H9 (cell line): ENCODE data around the gene ELAVL4. TPM values are rescaled to one million over a fixed set of nuclear protein-coding genes. Genes with fewer than 3 reads are reported as not detected.

Source experiments
- DNase-seq: peaks from one replicate; pipeline ENCODE4 v3.0.0-alpha.2; 2017
- H2AFZ ChIP-seq: one replicate; pipeline ENCODE4 v1.6.1; 2013; ENCODE audit warnings: mild to moderate bottlenecking, low read length, control low read depth, moderate library complexity
- H2AK5ac ChIP-seq: 2 replicates; pipeline ENCODE4 v1.6.1; 2013; ENCODE audit warnings: low read length, control low read depth, mixed read lengths; ENCODE audit not compliant: insufficient read length
- H2BK120ac ChIP-seq: one replicate; pipeline ENCODE4 v1.6.1; 2013; ENCODE audit warnings: low read depth, mild to moderate bottlenecking, low read length, control low read depth, inconsistent platforms; ENCODE audit not compliant: poor library complexity, severe bottlenecking
- H2BK12ac ChIP-seq: 2 replicates; pipeline ENCODE4 v1.6.1; 2013; ENCODE audit warnings: low read length, control low read depth, mixed read lengths, low read depth; ENCODE audit not compliant: insufficient read length
- H2BK15ac ChIP-seq: 2 replicates; pipeline ENCODE4 v1.6.1; 2013; ENCODE audit warnings: low read depth, low read length, control low read depth
- H2BK20ac ChIP-seq: one replicate; pipeline ENCODE4 v1.6.1; 2013; ENCODE audit warnings: low read depth, mild to moderate bottlenecking, low read length, control low read depth, inconsistent platforms; ENCODE audit not compliant: poor library complexity, severe bottlenecking
- H2BK5ac ChIP-seq: 2 replicates; pipeline ENCODE4 v1.6.1; 2013; ENCODE audit warnings: low read length, control low read depth, mixed read lengths; ENCODE audit not compliant: insufficient read length
- H3K14ac ChIP-seq: 2 replicates; pipeline ENCODE4 v1.6.1; 2013; ENCODE audit warnings: low read length, control low read depth; ENCODE audit not compliant: insufficient read depth
- H3K18ac ChIP-seq: 2 replicates; pipeline ENCODE4 v1.6.1; 2013; ENCODE audit warnings: low read depth, mild to moderate bottlenecking, mixed read lengths, low read length, control low read depth; ENCODE audit not compliant: insufficient read length
- H3K23ac ChIP-seq: 2 replicates; pipeline ENCODE4 v1.6.1; 2013; ENCODE audit warnings: low read length, control low read depth, mixed read lengths, low read depth; ENCODE audit not compliant: insufficient read length
- H3K23me2 ChIP-seq: 2 replicates; pipeline ENCODE4 v1.6.1; 2013; ENCODE audit warnings: low read depth, mild to moderate bottlenecking, mixed read lengths, low read length, control low read depth; ENCODE audit not compliant: insufficient read length, poor library complexity, severe bottlenecking
- H3K27ac ChIP-seq: 2 replicates; pipeline ENCODE4 v1.5.1; 2013; ENCODE audit warnings: low read length, control low read depth, mixed read lengths, low read depth; ENCODE audit not compliant: insufficient read length
- H3K27me3 ChIP-seq: 2 replicates; pipeline ENCODE4 v1.6.1; 2013; ENCODE audit warnings: low read length, control low read depth, inconsistent platforms; ENCODE audit not compliant: insufficient read depth
- H3K4ac ChIP-seq: 2 replicates; pipeline ENCODE4 v1.6.1; 2013; ENCODE audit warnings: low read depth, mild to moderate bottlenecking, control low read depth, inconsistent platforms, low read length, moderate library complexity
- H3K4me1 ChIP-seq: 2 replicates; pipeline ENCODE4 v1.6.1; 2013; ENCODE audit warnings: low read length, control low read depth, inconsistent platforms; ENCODE audit not compliant: insufficient read depth
- H3K4me2 ChIP-seq: 2 replicates; pipeline ENCODE4 v1.6.1; 2013; ENCODE audit warnings: low read length, control low read depth, mixed read lengths; ENCODE audit not compliant: insufficient read length, insufficient read depth
- H3K56ac ChIP-seq: 2 replicates; pipeline ENCODE4 v1.6.1; 2013; ENCODE audit warnings: low read depth, mild to moderate bottlenecking, mixed read lengths, low read length, control low read depth; ENCODE audit not compliant: insufficient read length
- H3K79me1 ChIP-seq: 2 replicates; pipeline ENCODE4 v1.6.1; 2013; ENCODE audit warnings: low read depth, mild to moderate bottlenecking, moderate library complexity, low read length, control low read depth, inconsistent platforms; ENCODE audit not compliant: insufficient read depth, poor library complexity, severe bottlenecking
- H3K79me2 ChIP-seq: 2 replicates; pipeline ENCODE4 v1.6.1; 2013; ENCODE audit warnings: low read length, control low read depth, inconsistent platforms; ENCODE audit not compliant: insufficient read depth
- H3K9ac ChIP-seq: 2 replicates; pipeline ENCODE4 v1.6.1; 2013; ENCODE audit warnings: low read length, control low read depth, mixed read lengths; ENCODE audit not compliant: insufficient read length; ENCODE audit errors: extremely low read depth
- H3K9me3 ChIP-seq: one replicate; pipeline ENCODE4 v1.6.1; 2013; ENCODE audit warnings: low read depth, low read length, inconsistent platforms; ENCODE audit not compliant: control insufficient read depth
- H3T11ph ChIP-seq: one replicate; pipeline ENCODE4 v1.6.1; 2013; ENCODE audit warnings: mild to moderate bottlenecking, low read length, control low read depth, inconsistent platforms
- H4K20me1 ChIP-seq: one replicate; pipeline ENCODE4 v1.6.1; 2013; ENCODE audit not compliant: control insufficient read depth, insufficient read length, insufficient read depth
- H4K5ac ChIP-seq: 2 replicates; pipeline ENCODE4 v1.6.1; 2013; ENCODE audit warnings: low read depth, mild to moderate bottlenecking, mixed read lengths, low read length, control low read depth; ENCODE audit not compliant: insufficient read length
- H4K8ac ChIP-seq: replicated peaks from 2 replicates; pipeline ENCODE4 v1.6.1; 2013; ENCODE audit warnings: low read length, control low read depth, mixed read lengths, low read depth; ENCODE audit not compliant: insufficient read length
- H4K91ac ChIP-seq: 2 replicates; pipeline ENCODE4 v1.6.1; 2013; ENCODE audit warnings: low read depth, mild to moderate bottlenecking, moderate library complexity, mixed read lengths, low read length, control low read depth; ENCODE audit not compliant: insufficient read length
- H3K27ac Mint-ChIP-seq, 3 experiments: 2 replicates in 2 of 3; 3 replicates in 1 of 3; pipeline ENCODE4 v1.8.0; 2020 to 2021; ENCODE audit warnings: mixed read lengths in 3 of 3, mild to moderate bottlenecking in 1 of 3, moderate library complexity in 1 of 3
- H3K27me3 Mint-ChIP-seq: 2 replicates; pipeline ENCODE4 v1.8.0; 2021; ENCODE audit warnings: low read depth, mild to moderate bottlenecking, moderate library complexity, mixed read lengths
- H3K36me3 Mint-ChIP-seq, 3 experiments: 2 replicates in 2 of 3; 3 replicates in 1 of 3; pipeline ENCODE4 v1.8.0; 2020 to 2021; ENCODE audit warnings: low read depth in 3 of 3, mixed read lengths in 3 of 3; ENCODE audit not compliant: insufficient read depth in 1 of 3
- H3K4me1 Mint-ChIP-seq, 2 experiments: 2 replicates each; pipeline ENCODE4 v1.8.0; 2020; ENCODE audit warnings: mixed read lengths in 2 of 2
- H3K4me3 Mint-ChIP-seq, 2 experiments: 2 replicates in 1 of 2; 3 replicates in 1 of 2; pipeline ENCODE4 v1.8.0; 2020 to 2021; ENCODE audit warnings: mild to moderate bottlenecking in 2 of 2, mixed read lengths in 2 of 2, moderate library complexity in 1 of 2
- H3K9me3 Mint-ChIP-seq, 2 experiments: 2 replicates in 1 of 2; 3 replicates in 1 of 2; pipeline ENCODE4 v1.8.0; 2020; ENCODE audit warnings: mild to moderate bottlenecking in 2 of 2, mixed read lengths in 2 of 2, moderate library complexity in 1 of 2
- CTCF ChIP-seq: fragments of 200-600 bp; sonication (generic); conservative IDR thresholded peaks from 3 replicates; pipeline ENCODE4 v1.8.0; 2021; ENCODE audit warnings: antibody characterized with exemption, mild to moderate bottlenecking
- WGBS: extraction: QIAGEN DNeasy Blood & Tissue Kit; methylation state at CpG from one replicate; pipeline ENCODE4 v1.1.7; 2013; ENCODE audit warnings: missing lambda C conversion rate, low lambda C conversion rate, mixed read lengths; ENCODE audit not compliant: insufficient read length; ENCODE audit errors: extremely low coverage; 5-methylcytosine and 5-hydroxymethylcytosine counted together
- total RNA-seq: library from RNA; stranded (reverse); gene quantifications from 2 replicates; pipeline ENCODE4 v1.2.1, GENCODE V29; 2021

The ELAVL4 gene
- total RNA-seq, 1 experiment from 2014 or later: not detected

- H3K27me3 Mint-ChIP-seq: 0 out of 2 replicates have a peak, but pooled peaks cover 3% of the 10 kb centered on the region
- no peak overlapping the region for H2AK5ac ChIP-seq
- H3K23me2 ChIP-seq: no peaks in the 10 kb centered on the region
- no peak overlapping the region for H2BK20ac ChIP-seq
- H3K27ac Mint-ChIP-seq: no peak overlapping the region
- H3K36me3 Mint-ChIP-seq: peaks cover 0 to 12% (median 0%) of the 10 kb centered on the region in 3 experiments; a peak in 2 of 7 replicates
- H2BK5ac ChIP-seq: no peak overlapping the region
- no peak overlapping the region for H3K4ac ChIP-seq
- H3T11ph ChIP-seq: no peak overlapping the region
- no peak overlapping the region for H3K18ac ChIP-seq
- H3K79me1 ChIP-seq: no peaks in the 10 kb centered on the region
- H2AFZ ChIP-seq: no peak overlapping the region
- no peak overlapping the region for H2BK15ac ChIP-seq
- H4K5ac ChIP-seq: no peak overlapping the region
- no peak overlapping the region for H3K4me2 ChIP-seq
- H3K4me1 Mint-ChIP-seq: peaks cover 0 to 9% of the 10 kb centered on the region in 2 experiments; a peak in 2 of 4 replicates
- no peaks in the 10 kb centered on the region for H3K27me3 ChIP-seq
- TF ChIP-seq CTCF: no peak
- H3K9ac ChIP-seq: no peak overlapping the region
- no peak overlapping the region for H4K8ac ChIP-seq
- no peak overlapping the region for H4K91ac ChIP-seq
- no peak overlapping the region for H2BK12ac ChIP-seq
- H3K9me3 ChIP-seq: no peaks in the 10 kb centered on the region
- no peaks in the 10 kb centered on the region for H3K79me2 ChIP-seq
- no CpG with 5 or more reads among the region's 3 CpGs for WGBS
- H3K9me3 Mint-ChIP-seq: peaks cover 0 to 54% of the 10 kb centered on the region in 2 experiments; a peak in 2 of 5 replicates
- H3K23ac ChIP-seq: no peak overlapping the region
- no peak overlapping the region for H3K4me3 Mint-ChIP-seq
- H2BK120ac ChIP-seq: no peak overlapping the region
- no peaks in the 10 kb centered on the region for H4K20me1 ChIP-seq
- no peak overlapping the region for H3K14ac ChIP-seq
- no peak overlapping the region for H3K56ac ChIP-seq
- H3K4me1 ChIP-seq: peaks cover 4% of the 10 kb centered on the region; the same call in 1 of the 2 replicates
- no peak for DNase-seq
- H3K27ac ChIP-seq: no peak overlapping the region
Measured at GRCh38 chr1:50181027-50181663, 72.4 kb downstream of the ELAVL4 start.
